HG03139 (cell line): ENCODE data around the gene VWC2L.

Source experiments
- ATAC-seq: cut with Tn5 transposase; IDR thresholded peaks from one replicate; pipeline ENCODE4 v1.9.1; 2021; ENCODE audit not compliant: unreplicated experiment

VWC2L gene

GRCh38 chr2:214465363-214466146 lies 54.7 kb downstream of the VWC2L start:
- ATAC-seq = no peak

GRCh38 chr2:214469728-214470127 lies 58.9 kb downstream of the VWC2L start:
- ATAC-seq = no peak

- no peak for ATAC-seq
Observed at GRCh38 chr2:214471382-214471781, 60.5 kb downstream of the VWC2L start.

GRCh38 chr2:214471990-214472389 lies 61.1 kb downstream of the VWC2L start:
- no peak for ATAC-seq

- no peak for ATAC-seq
Observed at GRCh38 chr2:214477305-214477704, 66.5 kb downstream of the VWC2L start.

GRCh38 chr2:214481204-214481603 lies 70.3 kb downstream of the VWC2L start:
- no peak for ATAC-seq

- no peak for ATAC-seq
Observed at GRCh38 chr2:214482728-214483127, 71.9 kb downstream of the VWC2L start.

- no peak for ATAC-seq
Observed at GRCh38 chr2:214484239-214484638, 73.4 kb downstream of the VWC2L start.

GRCh38 chr2:214484701-214485100 lies 73.8 kb downstream of the VWC2L start:
- no peak for ATAC-seq

GRCh38 chr2:214489181-214489580 lies 78.3 kb downstream of the VWC2L start:
- no peak for ATAC-seq

- ATAC-seq = no peak
Observed at GRCh38 chr2:214489702-214490101, 78.8 kb downstream of the VWC2L start.

GRCh38 chr2:214492152-214492551 lies 81.3 kb downstream of the VWC2L start:
- ATAC-seq = no peak

GRCh38 chr2:214492608-214493007 lies 81.8 kb downstream of the VWC2L start:
- no peak for ATAC-seq

- no peak for ATAC-seq
Observed at GRCh38 chr2:214497489-214497888, 86.6 kb downstream of the VWC2L start.

GRCh38 chr2:214503568-214503967 lies 92.7 kb downstream of the VWC2L start:
- no peak for ATAC-seq

GRCh38 chr2:214504599-214505376 lies 93.9 kb downstream of the VWC2L start:
- ATAC-seq = no peak

- no peak for ATAC-seq
Observed at GRCh38 chr2:214507032-214507431, 96.2 kb downstream of the VWC2L start.

- ATAC-seq = no peak
Observed at GRCh38 chr2:214514704-214515103, 103.8 kb downstream of the VWC2L start.

GRCh38 chr2:214515111-214515510 lies 104.3 kb downstream of the VWC2L start:
- no peak for ATAC-seq

- no peak for ATAC-seq
Observed at GRCh38 chr2:214519258-214519818, 108.5 kb downstream of the VWC2L start.

- no peak for ATAC-seq
Observed at GRCh38 chr2:214529021-214529420, 118.2 kb downstream of the VWC2L start.

GRCh38 chr2:214529514-214529913 lies 118.7 kb downstream of the VWC2L start:
- ATAC-seq = no peak
